GM12864 (cell line): Measurements from ENCODE around the gene FNDC1.

Source experiments
- DNase-seq: peaks from one replicate; pipeline ENCODE4 v3.0.0-alpha.2; 2011; ENCODE audit warnings: low read depth
- H3K4me3 ChIP-seq: 2 replicates; pipeline ENCODE4 v1.5.1; 2011; ENCODE audit warnings: mild to moderate bottlenecking, low read depth, low read length, control low read depth
- TF ChIP-seq, protein P1 (sequence below): IDR thresholded peaks from 2 replicates; pipeline ENCODE4 v1.5.1; 2011; ENCODE audit warnings: low read depth, mild to moderate bottlenecking, moderate library complexity, low read length, control low read depth, inconsistent platforms; ENCODE audit errors: missing control alignments

FNDC1 gene

DNA sequence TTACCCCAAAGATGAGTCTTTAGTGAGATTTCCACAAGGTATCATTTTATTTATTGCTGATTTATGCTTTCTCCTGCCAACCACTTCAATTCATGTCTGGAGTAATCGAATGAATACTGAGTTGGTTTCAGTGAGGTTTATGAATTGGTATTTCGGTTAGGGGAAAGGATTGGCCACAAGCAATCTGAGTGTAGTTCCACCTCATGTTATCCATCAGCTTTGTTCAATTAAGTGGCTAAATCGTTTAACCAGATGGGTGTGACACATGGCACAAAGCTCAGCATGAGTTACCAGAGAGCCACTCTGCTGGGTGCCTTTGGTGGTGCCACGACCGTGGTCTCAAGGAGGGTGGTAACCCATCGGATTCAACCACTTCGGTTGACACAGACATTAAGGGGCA, 148.2 kb downstream of the FNDC1 start:
- DNase-seq, result no peak
- no peak overlapping the region for H3K4me3 ChIP-seq
- TF ChIP-seq, protein P1, sequence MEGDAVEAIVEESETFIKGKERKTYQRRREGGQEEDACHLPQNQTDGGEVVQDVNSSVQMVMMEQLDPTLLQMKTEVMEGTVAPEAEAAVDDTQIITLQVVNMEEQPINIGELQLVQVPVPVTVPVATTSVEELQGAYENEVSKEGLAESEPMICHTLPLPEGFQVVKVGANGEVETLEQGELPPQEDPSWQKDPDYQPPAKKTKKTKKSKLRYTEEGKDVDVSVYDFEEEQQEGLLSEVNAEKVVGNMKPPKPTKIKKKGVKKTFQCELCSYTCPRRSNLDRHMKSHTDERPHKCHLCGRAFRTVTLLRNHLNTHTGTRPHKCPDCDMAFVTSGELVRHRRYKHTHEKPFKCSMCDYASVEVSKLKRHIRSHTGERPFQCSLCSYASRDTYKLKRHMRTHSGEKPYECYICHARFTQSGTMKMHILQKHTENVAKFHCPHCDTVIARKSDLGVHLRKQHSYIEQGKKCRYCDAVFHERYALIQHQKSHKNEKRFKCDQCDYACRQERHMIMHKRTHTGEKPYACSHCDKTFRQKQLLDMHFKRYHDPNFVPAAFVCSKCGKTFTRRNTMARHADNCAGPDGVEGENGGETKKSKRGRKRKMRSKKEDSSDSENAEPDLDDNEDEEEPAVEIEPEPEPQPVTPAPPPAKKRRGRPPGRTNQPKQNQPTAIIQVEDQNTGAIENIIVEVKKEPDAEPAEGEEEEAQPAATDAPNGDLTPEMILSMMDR, result no peak

DNA sequence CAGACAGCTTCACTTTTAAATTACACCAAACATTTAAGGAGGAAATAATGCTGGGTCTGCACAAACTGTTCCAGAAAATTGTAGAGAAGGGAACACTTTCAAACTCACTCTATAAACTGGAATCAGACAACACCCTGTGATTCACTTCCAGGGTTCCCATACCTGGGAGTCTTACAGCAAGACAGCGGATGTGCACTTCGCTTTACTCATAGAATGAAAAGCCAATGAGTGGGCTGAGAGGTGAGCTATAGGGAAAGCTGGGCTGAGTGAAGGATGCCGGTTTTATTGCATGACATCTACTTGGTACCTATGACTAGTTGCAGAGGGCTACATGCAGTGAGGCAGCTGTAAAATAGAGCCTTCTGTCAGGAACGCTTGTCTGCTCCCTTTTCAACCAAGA, 152.1 kb downstream of the FNDC1 start:
- TF ChIP-seq, protein P1, result no peak
- DNase-seq, result no peak
- H3K4me3 ChIP-seq, result no peak overlapping the region
